ENCODE data around the gene PMFBP1.
A peak's percentile ranks its signal among the peaks of the same experiment; 100 is the strongest.

Gene PMFBP1

GRCh38 chr16:72125635-72126428 lies 46.1 kb downstream of the PMFBP1 start:
- no peak for DNase-seq

- peak in 5 of 6 experiments; percentile 29 to 50 (median 36) for DNase-seq
These were observed 47.0 kb downstream of the PMFBP1 start for GRCh38 chr16:72124761-72125634.

DNA sequence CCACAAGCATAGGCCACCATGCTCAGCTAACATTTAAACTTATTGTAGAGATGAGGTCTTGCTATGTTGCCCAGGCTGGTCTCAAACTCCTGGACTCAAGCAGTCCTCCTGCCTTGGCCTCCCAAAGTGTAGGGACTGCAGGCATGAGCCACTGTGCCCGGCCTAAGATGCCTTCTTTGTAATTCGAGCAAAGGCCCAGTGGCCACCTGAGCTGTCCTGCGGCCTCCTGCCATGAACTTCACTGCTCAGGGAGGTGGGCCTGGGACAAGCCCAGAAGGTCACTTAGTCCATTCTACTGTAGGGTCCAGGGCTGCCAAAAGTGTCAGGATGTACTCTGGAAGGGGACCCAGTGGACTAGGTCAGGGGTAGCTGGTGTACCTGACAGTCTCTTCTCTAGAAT lies 47.8 kb downstream of the PMFBP1 start:
- DNase-seq: no peak

DNA sequence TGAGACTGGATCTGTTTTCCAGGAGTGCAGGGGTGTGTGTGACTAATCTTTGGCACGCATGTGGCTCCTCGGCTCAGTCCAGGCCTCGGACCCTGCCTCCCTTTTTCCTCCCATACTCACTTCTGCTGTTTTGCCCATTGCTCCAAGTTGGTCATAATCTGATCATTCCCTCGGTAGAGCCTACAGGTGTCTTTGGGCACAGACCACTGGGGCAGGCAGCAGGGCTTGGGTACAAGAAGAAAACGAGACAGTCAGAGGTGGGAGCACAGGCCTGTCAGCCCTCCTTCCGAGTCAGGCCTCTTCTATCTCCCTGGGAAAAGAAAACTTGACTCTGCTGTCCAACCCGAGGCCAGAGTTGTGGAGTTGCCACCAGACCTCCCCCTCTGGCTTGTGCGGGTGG lies 48.5 kb downstream of the PMFBP1 start:
- no peak for DNase-seq

DNA sequence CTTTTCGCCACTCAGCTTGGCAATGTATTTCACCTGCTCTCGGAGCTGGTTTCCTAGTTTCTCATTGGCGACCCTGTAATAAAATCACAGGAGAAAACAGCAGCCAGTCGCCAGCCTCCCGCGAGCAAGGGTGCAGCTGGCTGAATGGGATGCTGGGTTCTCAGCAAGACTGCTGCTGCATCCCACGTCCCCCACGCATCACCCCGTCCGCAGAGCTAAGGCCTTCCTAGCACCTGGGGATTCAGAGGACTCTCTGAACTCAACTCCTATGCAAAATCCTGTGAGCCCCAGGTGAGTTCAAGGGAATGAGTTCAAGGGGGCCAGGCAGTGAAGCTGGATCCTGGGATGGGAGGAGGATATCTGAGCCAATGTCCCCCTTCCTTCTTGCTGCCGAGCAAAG lies 49.0 kb downstream of the PMFBP1 start:
- no peak for DNase-seq

- no peak for DNase-seq
These were observed 49.6 kb downstream of the PMFBP1 start for GRCh38 chr16:72122308-72122707.

GRCh38 chr16:72120026-72120425 lies 51.9 kb downstream of the PMFBP1 start:
- no peak for DNase-seq

DNA sequence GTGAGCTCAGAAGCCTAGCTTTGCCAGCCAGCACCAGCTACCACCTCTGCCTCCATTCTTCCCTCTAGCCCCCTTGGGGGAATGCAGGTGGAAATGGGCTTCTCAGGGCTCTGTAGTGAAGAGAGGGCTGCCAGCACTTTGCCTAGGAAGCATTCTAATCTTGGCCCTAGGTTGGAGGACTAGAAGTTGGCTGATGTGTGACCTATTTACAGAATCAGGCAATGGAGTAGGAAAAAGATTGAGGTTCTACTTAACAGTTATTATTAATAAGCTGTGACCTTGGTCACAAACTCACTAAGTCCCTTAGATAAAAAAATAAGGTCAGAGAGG lies 58.4 kb downstream of the PMFBP1 start:
- no peak for DNase-seq

GRCh38 chr16:72112906-72113615 lies 58.9 kb downstream of the PMFBP1 start:
- no peak for DNase-seq

- DNase-seq: no peak
These were observed 59.5 kb downstream of the PMFBP1 start for GRCh38 chr16:72112452-72112792.

- DNase-seq: no peak
These were observed 60.1 kb downstream of the PMFBP1 start for GRCh38 chr16:72111657-72112451.

- DNase-seq: no peak
These were observed 61.0 kb downstream of the PMFBP1 start for GRCh38 chr16:72110662-72111615.

DNA sequence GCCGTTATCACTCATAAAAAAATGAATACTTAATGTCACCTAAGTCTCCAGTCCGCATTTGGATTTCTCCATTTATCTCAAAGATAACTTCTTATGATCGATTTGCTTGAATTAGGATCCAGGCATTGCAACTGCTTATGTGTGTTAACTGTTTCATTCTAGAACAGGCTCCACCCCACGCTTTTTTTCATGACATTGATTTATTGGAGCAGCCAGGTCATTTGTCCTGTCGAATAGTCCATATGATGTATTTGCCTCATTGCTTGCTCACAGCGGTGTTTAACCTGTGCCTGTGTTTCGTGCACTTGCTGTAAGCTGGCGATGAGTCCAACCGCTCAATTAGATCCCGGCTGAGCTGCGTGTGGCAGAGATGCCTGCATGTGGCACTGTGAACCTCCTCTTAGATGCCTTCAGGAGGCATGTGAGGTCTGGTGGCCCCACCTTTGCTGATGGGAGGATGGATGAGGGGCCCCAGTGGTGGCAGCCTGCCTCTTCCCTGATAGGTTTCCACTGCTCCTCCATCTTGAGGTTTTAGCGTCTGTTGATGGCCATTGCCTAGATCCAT lies 61.9 kb downstream of the PMFBP1 start:
- DNase-seq: no peak

DNA sequence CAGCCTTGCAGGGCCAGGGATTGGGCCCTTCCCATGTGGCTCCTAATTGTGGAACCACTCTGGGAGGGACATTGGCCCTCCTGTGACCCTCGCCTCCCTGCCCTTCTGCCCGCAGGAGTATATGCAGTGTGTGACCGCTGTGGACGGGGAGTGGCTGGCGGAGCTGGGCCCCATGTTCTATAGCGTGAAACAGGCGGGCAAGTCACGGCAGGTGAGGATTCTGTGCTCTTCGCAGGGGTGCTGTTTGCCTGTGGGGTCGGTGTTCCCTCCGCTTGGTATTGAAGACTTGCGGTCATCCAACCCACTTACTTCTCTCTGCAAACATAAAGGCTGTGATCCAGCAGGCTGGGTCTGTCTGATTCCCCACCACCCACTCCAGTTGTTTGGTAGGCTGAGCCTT lies 62.7 kb downstream of the PMFBP1 start:
- no peak for DNase-seq

GRCh38 chr16:72108353-72109102 lies 63.4 kb downstream of the PMFBP1 start:
- no peak for DNase-seq

DNA sequence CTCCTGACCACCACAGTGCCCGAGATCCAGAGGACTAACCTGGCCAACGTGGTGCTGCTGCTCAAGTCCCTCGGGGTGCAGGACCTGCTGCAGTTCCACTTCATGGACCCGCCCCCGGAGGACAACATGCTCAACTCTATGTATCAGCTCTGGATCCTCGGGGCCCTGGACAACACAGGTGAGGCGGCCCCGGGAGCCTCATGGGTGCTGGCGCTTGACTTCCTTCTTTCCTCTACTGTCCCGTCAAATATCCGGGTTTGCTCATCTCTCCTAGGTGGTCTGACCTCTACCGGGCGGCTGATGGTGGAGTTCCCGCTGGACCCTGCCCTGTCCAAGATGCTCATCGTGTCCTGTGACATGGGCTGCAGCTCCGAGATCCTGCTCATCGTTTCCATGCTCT lies 64.6 kb downstream of the PMFBP1 start:
- DNase-seq: no peak

GRCh38 chr16:72105978-72106377 lies 66.0 kb downstream of the PMFBP1 start:
- DNase-seq: no peak

GRCh38 chr16:72104905-72105304 lies 67.0 kb downstream of the PMFBP1 start:
- DNase-seq: no peak

GRCh38 chr16:72101195-72101594 lies 70.8 kb downstream of the PMFBP1 start:
- DNase-seq: no peak

DNA sequence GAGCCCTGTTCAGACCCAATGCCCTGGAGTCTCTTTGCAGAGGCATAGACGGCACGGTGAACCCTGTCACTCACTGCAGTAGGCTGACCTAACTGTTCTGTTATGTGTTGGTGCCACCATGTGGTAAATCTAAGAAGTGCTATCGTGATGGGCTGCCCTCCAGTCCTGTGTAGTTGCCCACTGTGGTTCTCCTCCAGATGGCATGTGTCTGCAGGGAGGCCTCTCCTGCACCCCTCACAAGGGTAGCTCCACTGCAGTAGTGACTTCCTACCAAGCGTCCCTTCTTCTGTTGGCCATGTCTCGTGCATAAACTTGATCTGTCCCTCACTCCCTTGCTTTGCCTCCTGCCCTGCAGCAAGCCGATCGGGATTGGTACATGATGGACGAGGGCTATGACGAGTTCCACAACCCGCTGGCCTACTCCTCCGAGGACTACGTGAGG lies 72.6 kb downstream of the PMFBP1 start:
- peak in 4 of 6 experiments; percentile 2 to 16 (median 14) for DNase-seq

Data from stimulated activated naive CD4-positive, alpha-beta T cell (primary cell).